ENCODE results near the gene ATP9B. TPM values are rescaled to one million over a fixed set of nuclear protein-coding genes. Genes with fewer than 3 reads are reported as not detected.
A peak's percentile ranks its signal among the peaks of the same experiment; 100 is the strongest.

ATP9B gene
- total RNA-seq, 1 experiment from 2014 or later: 25.5 TPM

- no peaks in the 10 kb centered on the region for H3K4me1 Mint-ChIP-seq (ENCODE audit: insufficient read depth, unreplicated experiment)
- intact Hi-C loops (cut with micrococcal nuclease): no loop called here
- H3K27me3 Mint-ChIP-seq (ENCODE audit: insufficient read depth, unreplicated experiment): no peaks in the 10 kb centered on the region
- TF ChIP-seq CTCF (IDR thresholded peaks at IDR 0.05; ENCODE audit: unreplicated experiment): no peak
- BruUV-seq (replicated peaks): no TSS peak
- CTCF ChIA-PET: interaction anchor here (0.5 kb wide), 2 partner anchors 63 to 208 kb away, joined by 3 read pairs; no protein-coding TSS in a partner anchor
- DNase-seq (ENCODE audit: unreplicated experiment): peak; percentile 10
- POLR2A ChIA-PET: interaction anchor here (0.7 kb wide), 1 partner anchor 353 kb away, joined by 3 read pairs; no protein-coding TSS in a partner anchor
- peaks cover 5% of the 10 kb centered on the region for H3K36me3 Mint-ChIP-seq (ENCODE audit: insufficient read depth, unreplicated experiment)
- H3K9me3 Mint-ChIP-seq (ENCODE audit: unreplicated experiment): peaks cover 1% of the 10 kb centered on the region
- no peak overlapping the region for H3K4me3 Mint-ChIP-seq (ENCODE audit: unreplicated experiment)
- H3K27ac Mint-ChIP-seq (ENCODE audit: low read depth, unreplicated experiment): no peak overlapping the region
Measured at GRCh38 chr18:79321625-79322405, 252.6 kb downstream of the ATP9B start.

DNA sequence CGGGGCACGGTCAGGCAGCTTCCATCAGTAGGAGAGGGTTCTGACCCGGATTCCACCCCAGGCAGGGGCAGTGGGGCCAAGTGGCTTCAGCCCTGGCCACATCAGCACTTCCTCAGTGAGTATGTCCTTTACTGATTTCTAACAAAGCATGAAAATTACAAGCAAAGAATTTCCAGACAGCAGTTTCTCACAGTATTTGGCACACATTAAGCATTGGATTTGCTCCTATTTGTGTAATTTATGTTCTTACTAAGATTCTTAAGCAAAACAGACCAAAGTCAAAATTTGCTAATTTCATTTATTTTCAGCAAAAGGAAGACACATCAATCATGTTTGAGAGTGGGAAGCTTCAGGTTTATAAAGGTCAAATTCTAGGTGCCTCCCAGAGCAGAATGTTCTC is 253.2 kb downstream of the ATP9B start:
- Mint-ChIP-seq H3K36me3 (ENCODE audit: insufficient read depth, unreplicated experiment) (peaks cover 5% of the 10 kb centered on the region), H3K4me3 (ENCODE audit: unreplicated experiment) (no peak overlapping the region), H3K27me3 (ENCODE audit: insufficient read depth, unreplicated experiment) (no peaks in the 10 kb centered on the region), H3K27ac (ENCODE audit: low read depth, unreplicated experiment) (no peak overlapping the region), H3K4me1 (ENCODE audit: insufficient read depth, unreplicated experiment) (no peaks in the 10 kb centered on the region), H3K9me3 (ENCODE audit: unreplicated experiment) (no peaks in the 10 kb centered on the region)
- DNase-seq (ENCODE audit: unreplicated experiment): no peak
- BruUV-seq (replicated peaks): no TSS peak
- no peak for TF ChIP-seq CTCF (IDR thresholded peaks at IDR 0.05; ENCODE audit: unreplicated experiment)
- intact Hi-C loops (cut with micrococcal nuclease): no loop called here
- ChIA-PET POLR2A (no interaction called here), CTCF (interaction anchor here (0.5 kb wide), 1 partner anchor 62 kb away, joined by 3 read pairs; no protein-coding TSS in a partner anchor)

GRCh38 chr18:79323471-79323870 is 254.3 kb downstream of the ATP9B start:
- DNase-seq (ENCODE audit: unreplicated experiment): no peak
- CTCF ChIA-PET: no interaction called here
- no peaks in the 10 kb centered on the region for H3K9me3 Mint-ChIP-seq (ENCODE audit: unreplicated experiment)
- H3K27me3 Mint-ChIP-seq (ENCODE audit: insufficient read depth, unreplicated experiment): no peaks in the 10 kb centered on the region
- H3K4me1 Mint-ChIP-seq (ENCODE audit: insufficient read depth, unreplicated experiment): no peaks in the 10 kb centered on the region
- no TSS peak for BruUV-seq (replicated peaks)
- no peak overlapping the region for H3K27ac Mint-ChIP-seq (ENCODE audit: low read depth, unreplicated experiment)
- no peak overlapping the region for H3K4me3 Mint-ChIP-seq (ENCODE audit: unreplicated experiment)
- no peak for TF ChIP-seq CTCF (IDR thresholded peaks at IDR 0.05; ENCODE audit: unreplicated experiment)
- intact Hi-C loops (cut with micrococcal nuclease): no loop called here
- POLR2A ChIA-PET: no interaction called here
- H3K36me3 Mint-ChIP-seq (ENCODE audit: insufficient read depth, unreplicated experiment): peaks cover 5% of the 10 kb centered on the region

DNA sequence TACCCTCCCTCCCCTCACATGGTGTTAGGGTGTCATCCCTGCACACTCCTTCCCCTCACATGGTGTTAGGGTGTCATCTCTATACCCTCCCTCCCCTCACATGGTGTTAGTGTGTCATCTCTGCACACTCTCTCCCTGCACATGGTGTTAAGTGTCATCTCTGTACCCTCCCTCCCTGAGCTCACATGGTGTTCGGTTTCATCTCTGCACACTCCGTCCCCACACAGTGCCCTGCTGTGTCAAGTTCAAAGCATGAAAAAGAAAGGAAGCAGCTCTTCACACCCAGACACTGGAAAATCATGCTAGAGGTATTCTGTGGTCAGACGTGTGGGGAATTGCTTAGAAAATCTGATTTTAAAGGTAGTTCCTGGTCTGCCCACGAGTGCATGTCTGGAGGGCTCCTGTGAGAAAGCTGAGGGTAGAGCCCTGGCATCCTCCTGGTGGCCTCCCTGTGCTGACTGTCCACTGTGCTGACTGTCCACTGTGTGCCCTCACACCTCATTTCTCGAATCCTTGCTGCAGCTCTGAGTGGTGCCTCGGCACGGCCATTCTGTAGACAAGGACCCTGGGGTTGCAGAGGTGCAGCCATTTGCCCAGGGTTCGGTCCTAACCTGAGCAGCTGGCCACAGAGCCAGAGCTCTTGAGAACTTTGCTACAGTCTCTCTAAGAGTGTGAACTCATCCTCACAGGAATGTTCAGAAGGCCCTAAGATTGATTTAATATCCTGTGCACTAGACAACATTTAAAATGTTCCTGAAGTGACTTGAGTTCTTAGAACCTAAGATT is 257.4 kb downstream of the ATP9B start:
- H3K4me3 Mint-ChIP-seq (ENCODE audit: unreplicated experiment): no peak overlapping the region
- TF ChIP-seq CTCF (IDR thresholded peaks at IDR 0.05; ENCODE audit: unreplicated experiment): no peak
- CTCF ChIA-PET: interaction anchor here (0.9 kb wide), 1 partner anchor 54 kb away, joined by 5 read pairs; no protein-coding TSS in a partner anchor
- no TSS peak for BruUV-seq (replicated peaks)
- H3K36me3 Mint-ChIP-seq (ENCODE audit: insufficient read depth, unreplicated experiment): peaks cover 12% of the 10 kb centered on the region
- H3K27me3 Mint-ChIP-seq (ENCODE audit: insufficient read depth, unreplicated experiment): no peaks in the 10 kb centered on the region
- no peak overlapping the region for H3K27ac Mint-ChIP-seq (ENCODE audit: low read depth, unreplicated experiment)
- H3K9me3 Mint-ChIP-seq (ENCODE audit: unreplicated experiment): no peaks in the 10 kb centered on the region
- POLR2A ChIA-PET: no interaction called here
- intact Hi-C loops (cut with micrococcal nuclease): no loop called here
- no peaks in the 10 kb centered on the region for H3K4me1 Mint-ChIP-seq (ENCODE audit: insufficient read depth, unreplicated experiment)
- no peak for DNase-seq (ENCODE audit: unreplicated experiment)
